ENCODE results near the gene STAP2.

STAP2 gene

GRCh38 chr19:4370418-4371041 lies 31.9 kb upstream of the STAP2 start:
- no peak for DNase-seq

GRCh38 chr19:4369888-4370260 lies 31.2 kb upstream of the STAP2 start:
- DNase-seq = no peak

- no peak for DNase-seq
These were observed 30.7 kb upstream of the STAP2 start for GRCh38 chr19:4369109-4369887.

GRCh38 chr19:4368128-4368820 lies 29.6 kb upstream of the STAP2 start:
- no peak for DNase-seq

GRCh38 chr19:4367781-4368127 lies 29.1 kb upstream of the STAP2 start:
- no peak for DNase-seq

- no peak for DNase-seq
These were observed 28.7 kb upstream of the STAP2 start for GRCh38 chr19:4367336-4367723.

- no peak for DNase-seq
These were observed 28.2 kb upstream of the STAP2 start for GRCh38 chr19:4366666-4367335.

- no peak for DNase-seq
These were observed 27.4 kb upstream of the STAP2 start for GRCh38 chr19:4365791-4366665.

- no peak for DNase-seq
These were observed 26.7 kb upstream of the STAP2 start for GRCh38 chr19:4365341-4365740.

- DNase-seq = no peak
These were observed 25.1 kb upstream of the STAP2 start for GRCh38 chr19:4363571-4364304.

GRCh38 chr19:4362831-4363545 lies 24.4 kb upstream of the STAP2 start:
- DNase-seq = no peak

- no peak for DNase-seq
These were observed 23.6 kb upstream of the STAP2 start for GRCh38 chr19:4362101-4362828.

GRCh38 chr19:4361152-4362046 lies 22.8 kb upstream of the STAP2 start:
- no peak for DNase-seq

GRCh38 chr19:4360641-4361151 lies 22.1 kb upstream of the STAP2 start:
- DNase-seq = no peak

GRCh38 chr19:4360081-4360569 lies 21.5 kb upstream of the STAP2 start:
- DNase-seq = no peak

GRCh38 chr19:4359627-4360000 lies 21.0 kb upstream of the STAP2 start:
- DNase-seq = no peak

- no peak for DNase-seq
These were observed 20.3 kb upstream of the STAP2 start for GRCh38 chr19:4358709-4359626.

GRCh38 chr19:4357921-4358326 lies 19.3 kb upstream of the STAP2 start:
- no peak for DNase-seq

All from HCEC 1CT (cell line).